Endothelial cell of umbilical vein (primary cell): ENCODE results near the gene CTR9. TPM values are rescaled to one million over a fixed set of nuclear protein-coding genes. Genes with fewer than 3 reads are reported as not detected.

ENCODE experiments used
- polyA plus RNA-seq, 4 experiments: library from polyadenylated mRNA; depleted of rRNA in 3 of 4; stranded (reverse) in 3 of 4; unstranded in 1 of 4; fragments of >200 nt; gene quantifications; 2 replicates each; pipeline versions ENCODE4 v1.2.1 to v1.2.3, GENCODE V29; 2011 to 2012; ENCODE audit warnings: missing spikeins in 1 of 4
- small RNA-seq: library from RNA; depleted of rRNA; stranded (forward); fragments of <200 nt; gene quantifications from one replicate; pipeline ENCODE3, GENCODE V24; 2012; ENCODE audit warnings: low replicate concordance, low read depth; ENCODE audit not compliant: insufficient read depth, insufficient read length
- total RNA-seq: library from RNA; stranded (reverse); gene quantifications from 2 replicates; pipeline ENCODE4 v1.2.3, GENCODE V29; 2021

CTR9 gene
- total and polyA plus RNA-seq, 2 donors (not counting 3 experiments of a cell fraction or from before 2014, with no cell fraction given): 7.5 to 33.2 TPM

Small RNA genes lying within 50 kb of the gene (small RNA-seq; reads per million reads assigned to genes)
- not detected for gene RF00019
- not detected for gene SNORD97

Other genes starting within 250 kb of the CTR9 start
- gene RNF141, start 210.1 kb upstream of the CTR9 start, total RNA-seq: 31.8 and 32.4 TPM in 2 replicates
- 7.1 and 9.4 TPM in 2 replicates for gene RNF141, start 210.1 kb upstream of the CTR9 start, polyA plus RNA-seq
- 1.5 and 7.6 TPM in 2 replicates for gene LYVE1, start 182.6 kb upstream of the CTR9 start, total RNA-seq
- gene LYVE1, start 182.6 kb upstream of the CTR9 start, polyA plus RNA-seq: 4.6 and 5.3 TPM in 2 replicates
- gene IRAG1, start 57.5 kb upstream of the CTR9 start, total RNA-seq: 0.35 and 0.38 TPM in 2 replicates
- 0.22 and 0.24 TPM in 2 replicates for gene IRAG1, start 57.5 kb upstream of the CTR9 start, polyA plus RNA-seq
- 1,175 and 1,194 TPM in 2 replicates for gene EIF4G2, start 57.7 kb downstream of the CTR9 start, total RNA-seq
- gene EIF4G2, start 57.7 kb downstream of the CTR9 start, polyA plus RNA-seq: 297 and 382 TPM in 2 replicates
- 35.7 and 41.2 TPM in 2 replicates for gene ZBED5, start 106.8 kb downstream of the CTR9 start, total RNA-seq
- 59.4 and 73.9 TPM in 2 replicates for gene ZBED5, start 106.8 kb downstream of the CTR9 start, polyA plus RNA-seq